HCT116 (cell line): Measurements from ENCODE around the gene MOK.

Source experiments
- CEBPB ChIP-seq: IDR thresholded peaks from 2 replicates; pipeline ENCODE4 v1.6.1; 2012; ENCODE audit warnings: low read depth
- EZH2 ChIP-seq: fragments of 200-600 bp; sonication (generic); IDR thresholded peaks from 2 replicates; pipeline ENCODE4 v1.6.1; 2017; ENCODE audit warnings: antibody characterized with exemption, mixed run types
- RAD21 ChIP-seq: IDR thresholded peaks from 2 replicates; pipeline ENCODE4 v1.6.1; 2012; ENCODE audit warnings: low read depth, mild to moderate bottlenecking
- ZFX ChIP-seq: fragments of 450-650 bp; IDR thresholded peaks from 2 replicates; pipeline ENCODE4 v1.6.1; 2017
- TF ChIP-seq, protein P1 (sequence below), 3 experiments: fragments of 200-600 bp in 1 of 3; sonication (generic) in 1 of 3; IDR thresholded peaks in 2 of 3; conservative IDR thresholded peaks in 1 of 3; 2 replicates each; pipeline ENCODE4 v1.5.1; 2012 to 2017; ENCODE audit warnings: low read depth in 2 of 3, low read length in 2 of 3, antibody characterized with exemption in 1 of 3, borderline replicate concordance in 1 of 3, control low read depth in 1 of 3, mild to moderate bottlenecking in 1 of 3, mixed read lengths in 1 of 3, mixed run types in 1 of 3, moderate library complexity in 1 of 3; ENCODE audit not compliant: insufficient read depth in 1 of 3

DNA sequence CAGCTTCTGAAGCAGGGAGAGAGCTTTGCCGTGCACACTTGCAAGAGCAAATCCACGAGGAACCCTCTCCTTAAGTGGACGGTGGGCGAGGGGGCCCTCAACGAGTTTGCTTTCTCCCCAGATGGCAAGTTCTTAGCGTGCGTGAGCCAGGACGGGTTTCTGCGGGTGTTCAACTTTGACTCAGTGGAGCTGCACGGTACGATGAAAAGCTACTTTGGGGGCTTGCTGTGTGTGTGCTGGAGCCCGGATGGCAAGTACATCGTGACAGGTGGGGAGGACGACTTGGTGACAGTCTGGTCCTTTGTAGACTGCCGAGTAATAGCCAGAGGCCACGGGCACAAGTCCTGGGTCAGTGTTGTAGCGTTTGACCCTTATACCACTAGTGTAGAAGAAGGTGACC, 96.2 kb downstream of the MOK start:
- no peak for TF ChIP-seq RAD21
- TF ChIP-seq, protein P1, sequence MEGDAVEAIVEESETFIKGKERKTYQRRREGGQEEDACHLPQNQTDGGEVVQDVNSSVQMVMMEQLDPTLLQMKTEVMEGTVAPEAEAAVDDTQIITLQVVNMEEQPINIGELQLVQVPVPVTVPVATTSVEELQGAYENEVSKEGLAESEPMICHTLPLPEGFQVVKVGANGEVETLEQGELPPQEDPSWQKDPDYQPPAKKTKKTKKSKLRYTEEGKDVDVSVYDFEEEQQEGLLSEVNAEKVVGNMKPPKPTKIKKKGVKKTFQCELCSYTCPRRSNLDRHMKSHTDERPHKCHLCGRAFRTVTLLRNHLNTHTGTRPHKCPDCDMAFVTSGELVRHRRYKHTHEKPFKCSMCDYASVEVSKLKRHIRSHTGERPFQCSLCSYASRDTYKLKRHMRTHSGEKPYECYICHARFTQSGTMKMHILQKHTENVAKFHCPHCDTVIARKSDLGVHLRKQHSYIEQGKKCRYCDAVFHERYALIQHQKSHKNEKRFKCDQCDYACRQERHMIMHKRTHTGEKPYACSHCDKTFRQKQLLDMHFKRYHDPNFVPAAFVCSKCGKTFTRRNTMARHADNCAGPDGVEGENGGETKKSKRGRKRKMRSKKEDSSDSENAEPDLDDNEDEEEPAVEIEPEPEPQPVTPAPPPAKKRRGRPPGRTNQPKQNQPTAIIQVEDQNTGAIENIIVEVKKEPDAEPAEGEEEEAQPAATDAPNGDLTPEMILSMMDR (IDR thresholded peaks at IDR 0.05 in 2 of 3, conservative IDR thresholded peaks at IDR 0.05 in 1 of 3; ENCODE audit: borderline replicate concordance in 1 of 3, insufficient read depth in 1 of 3, low read depth in 2 of 3, low read length in 2 of 3): no peak
- no peak for TF ChIP-seq CEBPB
- TF ChIP-seq EZH2: no peak
- no peak for TF ChIP-seq ZFX
